Tibial nerve (tissue), 4 donors: Measurements from ENCODE around the gene KLHL35. TPM values are rescaled to one million over a fixed set of nuclear protein-coding genes. Genes with fewer than 3 reads are reported as not detected.

Source experiments
- DNase-seq, 2 donors: peaks; one replicate each; pipeline ENCODE4 v3.0.0-alpha.2; 2019; ENCODE audit warnings: low spot score in 2 of 2
- H3K27ac ChIP-seq, 4 donors: fragments of 200-600 bp; sonication (generic) in 3 of 4; one replicate each; pipeline ENCODE4 v1.5.1; 2017 to 2019; ENCODE audit warnings: mild to moderate bottlenecking in 1 of 4
- H3K27me3 ChIP-seq, 2 donors: fragments of 200-600 bp; sonication (generic) in 1 of 2; one replicate each; pipeline versions ENCODE4 v1.5.1 to v1.6.0; 2017 to 2019
- H3K36me3 ChIP-seq, 3 donors: fragments of 200-600 bp; sonication (generic); one replicate each; pipeline ENCODE4 v1.5.1; 2018 to 2019
- H3K4me1 ChIP-seq, 4 donors: fragments of 200-600 bp; sonication (generic) in 3 of 4; one replicate each; pipeline ENCODE4 v1.5.1; 2017 to 2019
- H3K4me3 ChIP-seq, 4 donors: fragments of 200-600 bp; sonication (generic) in 3 of 4; one replicate each; pipeline ENCODE4 v1.5.1; 2017 to 2019; ENCODE audit warnings: mild to moderate bottlenecking in 1 of 4, moderate library complexity in 1 of 4
- H3K9me3 ChIP-seq, 4 donors: fragments of 200-600 bp; sonication (generic) in 3 of 4; one replicate each; pipeline ENCODE4 v1.5.1; 2017 to 2019
- CTCF ChIP-seq, 5 experiments: fragments of 200-600 bp in 3 of 5; fragments of 450-650 bp in 2 of 5; sonication (generic) in 3 of 5; IDR thresholded peaks; one replicate each; pipeline ENCODE4 v1.5.1; 2016 to 2019; ENCODE audit warnings: antibody characterized with exemption in 5 of 5, mild to moderate bottlenecking in 3 of 5, moderate library complexity in 2 of 5
- EP300 ChIP-seq, 2 donors: sonication (generic); formaldehyde crosslinking; IDR thresholded peaks; one replicate each; pipeline ENCODE4 v1.6.1; 2017; ENCODE audit warnings: antibody characterized with exemption in 2 of 2, mild to moderate bottlenecking in 1 of 2
- POLR2A ChIP-seq, 2 donors: fragments of 450-650 bp; IDR thresholded peaks; one replicate each; pipeline ENCODE4 v1.6.1; 2017; ENCODE audit warnings: antibody characterized with exemption in 2 of 2, mild to moderate bottlenecking in 2 of 2, moderate library complexity in 2 of 2
- WGBS, 2 donors: methylation state at CpG; one replicate each; pipeline ENCODE4 v1.1.5; 2018; 5-methylcytosine and 5-hydroxymethylcytosine counted together
- total RNA-seq, 4 donors: library from RNA; depleted of rRNA; stranded (reverse); fragments of >200 nt; gene quantifications; one replicate each; pipeline ENCODE4 v1.1.0, GENCODE V29; 2016

KLHL35 gene
- 10 to 100 TPM in 1 of 4 donors, 1 to 10 TPM in 3; 3.0 to 11.1 (median 6.6) TPM for total RNA-seq

GRCh38 chr11:75432911-75433321 is at the start of gene KLHL35:
KLHL35 (minus strand) TSS chr11:75433203; CDS start chr11:75430629, 2,574 bp downstream.
- TF ChIP-seq POLR2A (IDR thresholded peaks at IDR 0.05) (no peak), EP300 (IDR thresholded peaks at IDR 0.05) (no peak), CTCF (IDR thresholded peaks at IDR 0.05) (no peak)
- Histone ChIP-seq H3K27ac (no peak within 1 kb of the TSS), H3K36me3 (peaks cover 0 to 25% (median 0%) of the 10 kb centered on the region in 3 donors), H3K27me3 (peaks cover 0 to 30% of the 10 kb centered on the region in 2 donors), H3K4me3 (no peak within 1 kb of the TSS), H3K9me3 (peaks cover 0 to 5% (median 0%) of the 10 kb centered on the region in 4 donors), H3K4me1 (peaks cover 0 to 53% (median 12%) of the 10 kb centered on the region in 4 donors)
- WGBS, 2 donors, result 9 to 15% methylated on average over 13 to 14 of the region's 14 CpGs
- DNase-seq, result no peak

- Histone ChIP-seq H3K27me3 (no peaks in the 10 kb centered on the region), H3K4me3 (no peak overlapping the region), H3K27ac (no peak overlapping the region), H3K36me3 (no peaks in the 10 kb centered on the region), H3K9me3 (no peaks in the 10 kb centered on the region), H3K4me1 (peaks cover 0 to 40% (median 2%) of the 10 kb centered on the region in 4 donors)
- DNase-seq, result no peak
- TF ChIP-seq POLR2A (IDR thresholded peaks at IDR 0.05) (no peak), EP300 (IDR thresholded peaks at IDR 0.05) (no peak), CTCF (IDR thresholded peaks at IDR 0.05) (no peak)
- WGBS, 2 donors, result 80% methylated on average over 12 of the region's 12 CpGs
These were observed 49.1 kb upstream of the KLHL35 start for GRCh38 chr11:75481922-75482606.

GRCh38 chr11:75481223-75481921 is 48.4 kb upstream of the KLHL35 start:
- 75 to 89% methylated on average over 9 of the region's 9 CpGs for whole genome bisulfite sequencing, 2 donors
- H3K36me3 ChIP-seq, result no peaks in the 10 kb centered on the region
- no peak for TF ChIP-seq POLR2A (IDR thresholded peaks at IDR 0.05)
- no peak for TF ChIP-seq EP300 (IDR thresholded peaks at IDR 0.05)
- TF ChIP-seq CTCF (IDR thresholded peaks at IDR 0.05), result no peak

GRCh38 chr11:75480185-75481175 is 47.5 kb upstream of the KLHL35 start:
- Histone ChIP-seq H3K27ac (no peak overlapping the region), H3K9me3 (no peaks in the 10 kb centered on the region), H3K4me3 (no peak overlapping the region), H3K4me1 (peaks cover 0 to 56% (median 15%) of the 10 kb centered on the region in 4 donors), H3K36me3 (no peaks in the 10 kb centered on the region), H3K27me3 (no peaks in the 10 kb centered on the region)
- WGBS, 2 donors, result 88 to 89% methylated on average over 10 of the region's 10 CpGs
- DNase-seq, result no peak
- no peak for TF ChIP-seq CTCF (IDR thresholded peaks at IDR 0.05)

More at GRCh38 chr11:75481223-75481921, 48.4 kb upstream of the KLHL35 start:
- Histone ChIP-seq H3K27me3 (no peaks in the 10 kb centered on the region), H3K27ac (no peak overlapping the region), H3K4me3 (no peak overlapping the region), H3K4me1 (peaks cover 0 to 47% (median 6%) of the 10 kb centered on the region in 4 donors), H3K9me3 (no peaks in the 10 kb centered on the region)
- no peak for DNase-seq
